CD1c-positive myeloid dendritic cell (primary cell): ENCODE data around the gene TRPC3.
"Not testable (repeated sequence)": the region's sequence is repeated elsewhere in the genome, so short reads cannot be mapped to it uniquely, and the experiment has no call there.

Source experiments
- DNase-seq: peaks from one replicate; pipeline ENCODE4 v3.0.0-alpha.2; 2016; ENCODE audit errors: extremely low spot score

TRPC3 gene

GRCh38 chr4:121946644-121947043 lies 5.2 kb downstream of the TRPC3 start:
- DNase-seq, result no peak

GRCh38 chr4:121943941-121944340 lies 7.9 kb downstream of the TRPC3 start:
- DNase-seq, result no peak

- DNase-seq, result no peak
These were observed 12.2 kb downstream of the TRPC3 start for GRCh38 chr4:121939690-121940089.

GRCh38 chr4:121938282-121939092 lies 13.4 kb downstream of the TRPC3 start:
- DNase-seq, result no peak

GRCh38 chr4:121936101-121936500 lies 15.8 kb downstream of the TRPC3 start:
- no peak for DNase-seq

- no peak for DNase-seq
These were observed 17.2 kb downstream of the TRPC3 start for GRCh38 chr4:121934635-121935034.

- DNase-seq, result no peak
These were observed 19.5 kb downstream of the TRPC3 start for GRCh38 chr4:121932212-121932974.

GRCh38 chr4:121930304-121930703 lies 21.6 kb downstream of the TRPC3 start:
- DNase-seq, result no peak

- no peak for DNase-seq
These were observed 23.9 kb downstream of the TRPC3 start for GRCh38 chr4:121927948-121928347.

GRCh38 chr4:121926490-121926889 lies 25.4 kb downstream of the TRPC3 start:
- not testable (repeated sequence) for DNase-seq

- DNase-seq, result no peak
These were observed 28.6 kb downstream of the TRPC3 start for GRCh38 chr4:121923306-121923705.

GRCh38 chr4:121913667-121914066 lies 38.2 kb downstream of the TRPC3 start:
- DNase-seq, result no peak

- DNase-seq, result no peak
These were observed 43.5 kb downstream of the TRPC3 start for GRCh38 chr4:121908346-121908745.

GRCh38 chr4:121900132-121900983 lies 51.5 kb downstream of the TRPC3 start:
- peak; percentile 69 for DNase-seq

- DNase-seq, result no peak
These were observed 53.7 kb downstream of the TRPC3 start for GRCh38 chr4:121898150-121898549.

GRCh38 chr4:121888134-121888533 lies 63.7 kb downstream of the TRPC3 start:
- no peak for DNase-seq

- DNase-seq, result no peak
These were observed 66.7 kb downstream of the TRPC3 start for GRCh38 chr4:121885115-121885514.

GRCh38 chr4:121881158-121881557 lies 70.7 kb downstream of the TRPC3 start:
- peak; percentile 38 for DNase-seq

GRCh38 chr4:121879135-121879534 lies 72.7 kb downstream of the TRPC3 start:
- DNase-seq, result no peak

- no peak for DNase-seq
These were observed 74.7 kb downstream of the TRPC3 start for GRCh38 chr4:121877041-121877773.

GRCh38 chr4:121876070-121876469 lies 75.8 kb downstream of the TRPC3 start:
- no peak for DNase-seq
